H1 (cell line): ENCODE data around the gene MED17.

Experiments used
- CTCF ChIP-seq, 3 experiments: IDR thresholded peaks; 1 replicate in 2 of 3; 2 replicates in 1 of 3; pipeline versions ENCODE4 v1.5.1 to v1.6.1; 2011; ENCODE audit warnings: low read length in 3 of 3, mild to moderate bottlenecking in 3 of 3, inconsistent platforms in 2 of 3, low read depth in 1 of 3, moderate library complexity in 1 of 3; ENCODE audit not compliant: insufficient read depth in 1 of 3; ENCODE audit errors: control extremely low read depth in 1 of 3
- EGR1 ChIP-seq: IDR thresholded peaks from 2 replicates; pipeline ENCODE4 v1.6.1; 2011; ENCODE audit warnings: low read depth, low read length, borderline replicate concordance
- EZH2 ChIP-seq: fragments of 200-600 bp; sonication (generic); IDR thresholded peaks from 2 replicates; pipeline ENCODE4 v1.7.1; 2012; ENCODE audit warnings: low read depth, mild to moderate bottlenecking, moderate library complexity, low read length, inconsistent platforms; ENCODE audit not compliant: severe bottlenecking
- GABPA ChIP-seq: IDR thresholded peaks from 2 replicates; pipeline ENCODE4 v1.6.1; 2011; ENCODE audit warnings: mild to moderate bottlenecking, low read length, moderate library complexity, borderline replicate concordance; ENCODE audit not compliant: insufficient read depth
- MAX ChIP-seq: IDR thresholded peaks from 2 replicates; pipeline ENCODE4 v1.6.1; 2012; ENCODE audit warnings: inconsistent platforms
- POLR2A ChIP-seq, 2 experiments: IDR thresholded peaks; 1 replicate in 1 of 2; 2 replicates in 1 of 2; pipeline ENCODE4 v1.6.1; 2011; ENCODE audit warnings: low read depth in 2 of 2, low read length in 2 of 2, mild to moderate bottlenecking in 2 of 2; ENCODE audit errors: control extremely low read depth in 1 of 2
- POLR2AphosphoS5 ChIP-seq: IDR thresholded peaks from 2 replicates; pipeline ENCODE4 v1.6.1; 2011; ENCODE audit warnings: low read depth, low read length
- TAF1 ChIP-seq: IDR thresholded peaks from 2 replicates; pipeline ENCODE4 v1.6.1; 2011; ENCODE audit warnings: mild to moderate bottlenecking, low read depth, low read length
- USF2 ChIP-seq: IDR thresholded peaks from 2 replicates; pipeline ENCODE4 v1.6.1; 2011; ENCODE audit warnings: low read length, improper control_type of control experiment
- ZNF274 ChIP-seq: IDR thresholded peaks from 2 replicates; pipeline ENCODE4 v1.7.0; 2012; ENCODE audit warnings: low read length, borderline replicate concordance; ENCODE audit errors: extremely low read depth

GRCh38 chr11:93757301-93757700 lies 26.8 kb upstream of the MED17 start:
- TF ChIP-seq MAX (no peak), CTCF (IDR thresholded peaks at IDR 0.05; ENCODE audit: control extremely low read depth in 1 of 3, insufficient read depth in 1 of 3, low read depth in 1 of 3, low read length in 3 of 3) (no peak), EZH2 (no peak), TAF1 (no peak), POLR2AphosphoS5 (no peak), POLR2A (IDR thresholded peaks at IDR 0.05; ENCODE audit: control extremely low read depth in 1 of 2, low read depth in 2 of 2, low read length in 2 of 2) (no peak), EGR1 (no peak), ZNF274 (no peak), GABPA (no peak), USF2 (no peak)
